Uterus (tissue), 2 donors: Measurements from ENCODE around the gene ADAMTS14.

Experiments
- POLR2A ChIP-seq, 2 donors: fragments of 450-650 bp; IDR thresholded peaks; one replicate each; pipeline ENCODE4 v1.6.1; 2016; ENCODE audit warnings: antibody characterized with exemption in 2 of 2, mild to moderate bottlenecking in 1 of 2, moderate library complexity in 1 of 2
- TF ChIP-seq, protein P1 (sequence below), 4 experiments: fragments of 200-600 bp in 2 of 4; fragments of 450-650 bp in 2 of 4; sonication (generic) in 2 of 4; IDR thresholded peaks; one replicate each; pipeline ENCODE4 v1.5.1; 2016 to 2019; ENCODE audit warnings: antibody characterized with exemption in 4 of 4, mild to moderate bottlenecking in 2 of 4, moderate library complexity in 1 of 4

DNA sequence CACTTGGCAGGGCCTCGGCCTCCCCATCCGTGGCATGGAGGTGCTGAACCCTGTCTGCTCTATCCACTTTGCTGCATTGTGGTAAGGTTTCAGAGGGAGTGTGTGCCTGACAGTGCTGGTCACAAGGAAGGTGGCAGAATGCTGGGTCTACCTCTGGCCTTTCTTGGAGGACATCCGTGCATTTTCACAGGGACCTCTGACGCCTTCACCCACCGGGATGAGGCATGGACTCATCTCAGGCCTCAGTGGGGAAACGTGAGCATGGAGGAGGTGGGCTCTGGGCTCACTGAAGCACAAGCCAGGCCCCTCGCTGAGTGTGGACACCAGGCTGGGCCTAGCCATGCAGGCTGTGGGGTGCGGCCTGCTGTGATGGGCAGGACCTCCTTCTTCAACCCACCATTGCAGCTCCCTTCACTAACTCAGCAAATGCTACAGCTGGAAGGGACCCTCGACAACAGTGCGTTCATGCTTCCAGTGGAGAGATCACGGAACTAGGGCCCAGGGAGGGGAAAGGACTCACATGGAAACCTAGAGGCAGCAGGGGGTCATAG is 104.2 kb downstream of the ADAMTS14 start:
- TF ChIP-seq, protein P1, sequence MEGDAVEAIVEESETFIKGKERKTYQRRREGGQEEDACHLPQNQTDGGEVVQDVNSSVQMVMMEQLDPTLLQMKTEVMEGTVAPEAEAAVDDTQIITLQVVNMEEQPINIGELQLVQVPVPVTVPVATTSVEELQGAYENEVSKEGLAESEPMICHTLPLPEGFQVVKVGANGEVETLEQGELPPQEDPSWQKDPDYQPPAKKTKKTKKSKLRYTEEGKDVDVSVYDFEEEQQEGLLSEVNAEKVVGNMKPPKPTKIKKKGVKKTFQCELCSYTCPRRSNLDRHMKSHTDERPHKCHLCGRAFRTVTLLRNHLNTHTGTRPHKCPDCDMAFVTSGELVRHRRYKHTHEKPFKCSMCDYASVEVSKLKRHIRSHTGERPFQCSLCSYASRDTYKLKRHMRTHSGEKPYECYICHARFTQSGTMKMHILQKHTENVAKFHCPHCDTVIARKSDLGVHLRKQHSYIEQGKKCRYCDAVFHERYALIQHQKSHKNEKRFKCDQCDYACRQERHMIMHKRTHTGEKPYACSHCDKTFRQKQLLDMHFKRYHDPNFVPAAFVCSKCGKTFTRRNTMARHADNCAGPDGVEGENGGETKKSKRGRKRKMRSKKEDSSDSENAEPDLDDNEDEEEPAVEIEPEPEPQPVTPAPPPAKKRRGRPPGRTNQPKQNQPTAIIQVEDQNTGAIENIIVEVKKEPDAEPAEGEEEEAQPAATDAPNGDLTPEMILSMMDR (IDR thresholded peaks at IDR 0.05), result no peak
- TF ChIP-seq POLR2A (IDR thresholded peaks at IDR 0.05), result no peak
